ENCODE data around the gene TMEM187. TPM values are rescaled to one million over a fixed set of nuclear protein-coding genes. Genes with fewer than 3 reads are reported as not detected.

The TMEM187 gene
- total and polyA plus RNA-seq, 10 of the 15 experiments (the other 5 are each of a cell fraction or from before 2014, with no cell fraction given) = 0.45 to 8.5 (median 4.1) TPM

DNA sequence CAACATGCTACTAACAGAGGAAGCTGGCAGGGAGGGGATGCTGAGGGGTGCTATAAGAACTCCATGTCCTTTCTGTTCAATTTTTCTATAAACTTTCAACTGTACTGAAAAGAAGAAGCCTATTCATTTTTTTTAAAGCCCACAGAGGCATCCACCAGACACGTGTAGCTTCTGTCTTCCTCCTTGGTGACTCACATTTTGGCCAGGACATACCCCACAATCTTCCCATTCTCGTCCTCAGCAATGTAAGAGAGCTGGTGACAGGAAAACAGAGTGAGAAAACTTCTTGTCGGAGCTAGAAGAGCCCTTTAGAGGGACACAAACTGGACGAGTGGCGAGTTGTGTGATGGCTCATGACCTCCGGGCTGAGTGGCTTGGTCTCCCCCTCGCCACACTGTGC lies 38.8 kb upstream of the TMEM187 start (continued):
- TF ChIP-seq, protein P1, sequence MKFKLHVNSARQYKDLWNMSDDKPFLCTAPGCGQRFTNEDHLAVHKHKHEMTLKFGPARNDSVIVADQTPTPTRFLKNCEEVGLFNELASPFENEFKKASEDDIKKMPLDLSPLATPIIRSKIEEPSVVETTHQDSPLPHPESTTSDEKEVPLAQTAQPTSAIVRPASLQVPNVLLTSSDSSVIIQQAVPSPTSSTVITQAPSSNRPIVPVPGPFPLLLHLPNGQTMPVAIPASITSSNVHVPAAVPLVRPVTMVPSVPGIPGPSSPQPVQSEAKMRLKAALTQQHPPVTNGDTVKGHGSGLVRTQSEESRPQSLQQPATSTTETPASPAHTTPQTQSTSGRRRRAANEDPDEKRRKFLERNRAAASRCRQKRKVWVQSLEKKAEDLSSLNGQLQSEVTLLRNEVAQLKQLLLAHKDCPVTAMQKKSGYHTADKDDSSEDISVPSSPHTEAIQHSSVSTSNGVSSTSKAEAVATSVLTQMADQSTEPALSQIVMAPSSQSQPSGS (IDR thresholded peaks at IDR 0.05; ENCODE audit: low read length) = no peak
- TF ChIP-seq CHD1 (IDR thresholded peaks at IDR 0.05; ENCODE audit: low read depth, low read length) = no peak

DNA sequence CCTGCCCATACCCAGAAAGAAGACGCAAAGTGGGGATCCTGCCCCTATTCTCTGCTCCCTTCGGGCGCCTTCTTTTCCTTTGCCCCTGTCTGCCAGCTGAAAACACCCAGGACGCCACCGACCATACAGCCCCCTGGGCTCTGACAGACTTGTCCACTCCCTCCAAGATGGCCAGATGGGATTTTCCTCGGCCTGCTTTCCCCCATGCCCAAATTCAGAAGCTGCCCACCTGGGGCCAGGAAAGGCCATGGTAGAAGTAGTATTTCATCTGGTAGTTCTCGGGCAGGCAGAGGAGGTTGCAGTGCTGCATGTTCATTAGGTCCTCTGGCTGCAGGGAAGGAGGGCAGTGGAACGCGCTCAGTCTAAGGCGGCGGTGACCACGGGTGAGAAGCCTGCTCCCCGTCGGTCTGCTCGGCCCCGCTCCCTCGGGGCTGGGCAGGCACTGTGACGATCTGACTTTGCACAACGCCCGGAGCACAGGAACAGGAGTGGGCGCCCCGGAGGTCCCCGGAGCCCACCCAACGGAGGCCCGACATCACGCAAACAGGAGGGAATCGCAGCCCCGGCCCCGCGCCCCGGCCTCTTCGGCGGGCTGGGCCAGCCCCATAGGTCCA lies 38.3 kb upstream of the TMEM187 start:
- peaks cover 12% of the 10 kb centered on the region for H3K79me2 ChIP-seq (ENCODE audit: control insufficient read depth, insufficient read depth, low read length)
- TF ChIP-seq, protein P2, sequence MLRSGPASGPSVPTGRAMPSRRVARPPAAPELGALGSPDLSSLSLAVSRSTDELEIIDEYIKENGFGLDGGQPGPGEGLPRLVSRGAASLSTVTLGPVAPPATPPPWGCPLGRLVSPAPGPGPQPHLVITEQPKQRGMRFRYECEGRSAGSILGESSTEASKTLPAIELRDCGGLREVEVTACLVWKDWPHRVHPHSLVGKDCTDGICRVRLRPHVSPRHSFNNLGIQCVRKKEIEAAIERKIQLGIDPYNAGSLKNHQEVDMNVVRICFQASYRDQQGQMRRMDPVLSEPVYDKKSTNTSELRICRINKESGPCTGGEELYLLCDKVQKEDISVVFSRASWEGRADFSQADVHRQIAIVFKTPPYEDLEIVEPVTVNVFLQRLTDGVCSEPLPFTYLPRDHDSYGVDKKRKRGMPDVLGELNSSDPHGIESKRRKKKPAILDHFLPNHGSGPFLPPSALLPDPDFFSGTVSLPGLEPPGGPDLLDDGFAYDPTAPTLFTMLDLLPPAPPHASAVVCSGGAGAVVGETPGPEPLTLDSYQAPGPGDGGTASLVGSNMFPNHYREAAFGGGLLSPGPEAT (IDR thresholded peaks at IDR 0.05; ENCODE audit: low read depth) = no peak
- TF ChIP-seq RAD51 (IDR thresholded peaks at IDR 0.05) (no peak), DPF2 (IDR thresholded peaks at IDR 0.05) (0 out of 2 replicates have a peak, but pooled peaks have one; percentile 17)
- ChIA-PET RAD21 (ENCODE audit: unreplicated experiment) (interaction anchor here (1.0 to 1.6 kb wide), 3 partner anchors 9 to 47 kb away, joined by 3 to 8 read pairs (median 3); no protein-coding TSS in a partner anchor), SMC1A (ENCODE audit: uncharacterized antibody, unreplicated experiment) (interaction anchor here (1.0 to 1.9 kb wide), 3 partner anchors 9 to 34 kb away, joined by 3 to 6 read pairs (median 4); no protein-coding TSS in a partner anchor), POLR2A (interaction anchor here (0.9 to 1.6 kb wide), 3 partner anchors 7 to 11 kb away, joined by 3 to 6 read pairs (median 3); no protein-coding TSS in a partner anchor), CTCF (interaction anchor here (1.0 to 4.4 kb wide), 4 partner anchors 10 to 18 kb away, joined by 3 to 28 read pairs (median 4); no protein-coding TSS in a partner anchor)
- in situ Hi-C loops (cut with MboI) = loop anchor here (5.0 kb wide), 1 partner anchor 438 kb away; the partner anchor contains the start of gene FLNA
- DNase-seq (ENCODE audit: low read depth, low spot score) (no peak), ATAC-seq (peak; percentile 16), FAIRE-seq (no peak)
- TSS peak; percentile 60 for BruUV-seq (replicated peaks)
- no peaks in the 10 kb centered on the region for H3K9me3 ChIP-seq (replicated peaks; ENCODE audit: control insufficient read depth, insufficient read depth, low read length)
- no peaks in the 10 kb centered on the region for H3K4me1 ChIP-seq (ENCODE audit: control insufficient read depth, insufficient read depth, low read length)
- peaks cover 0 to 2% of the 10 kb centered on the region in 2 experiments; a peak in 3 of 4 replicates for H3K36me3 ChIP-seq (ENCODE audit: control insufficient read depth in 2 of 2, insufficient read depth in 2 of 2, low read length in 1 of 2)
- peak overlapping the region; percentile 90 for H3K4me3 ChIP-seq
- H3K9ac ChIP-seq (ENCODE audit: control insufficient read depth, insufficient read depth, low read length) = peak overlapping the region; percentile 71
- 5% methylated on average over 30 of the region's 33 CpGs for WGBS (ENCODE audit: insufficient coverage, insufficient replicate concordance, low lambda C conversion rate, missing lambda C conversion rate)
- H4K20me1 ChIP-seq (ENCODE audit: control insufficient read depth, insufficient read depth) = no peaks in the 10 kb centered on the region
- H3K27me3 ChIP-seq (replicated peaks in 1 of 2; ENCODE audit: control insufficient read depth in 2 of 2, insufficient read depth in 2 of 2, low read length in 1 of 2) = no peaks in the 10 kb centered on the region
- H3K27ac ChIP-seq (ENCODE audit: control insufficient read depth, insufficient read depth) = 0 out of 2 replicates have a peak overlapping the region, but pooled peaks have one; percentile 48
- intact Hi-C loops (cut with micrococcal nuclease; ENCODE audit: unreplicated experiment) = no loop called here
- H2AFZ ChIP-seq (ENCODE audit: control insufficient read depth, low read depth, low read length) = no peak overlapping the region; the same call in 1 of the 2 replicates
- H3K4me2 ChIP-seq (ENCODE audit: control insufficient read depth, insufficient read depth) = peak overlapping the region; percentile 77

Data from GM12878 (cell line).